HCEC 1CT (cell line): ENCODE measurements around the gene CASP6.
"Not testable (repeated sequence)": the region's sequence is repeated elsewhere in the genome, so short reads cannot be mapped to it uniquely, and the experiment has no call there.

ENCODE experiments used
- DNase-seq: peaks from one replicate; pipeline ENCODE4 v3.0.0-alpha.2; 2017

CASP6 gene

DNA sequence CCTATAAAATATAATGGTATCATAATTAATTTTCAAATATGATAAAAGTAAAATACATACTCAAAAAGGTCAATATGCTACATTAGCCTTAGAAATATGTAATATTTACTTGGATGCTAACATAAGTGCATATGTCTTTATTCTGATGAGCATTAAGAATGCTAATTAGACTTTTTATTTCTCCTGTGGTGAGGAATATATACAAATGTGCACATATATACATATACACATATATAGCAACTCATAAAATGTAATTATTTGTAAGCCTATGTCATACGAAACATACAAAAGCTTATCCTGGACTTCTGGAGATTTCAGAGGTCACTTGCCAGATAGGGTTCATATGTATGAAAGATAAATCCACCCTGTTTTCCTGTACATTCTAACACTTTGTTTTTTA lies 15.5 kb upstream of the CASP6 start:
- DNase-seq = no peak

DNA sequence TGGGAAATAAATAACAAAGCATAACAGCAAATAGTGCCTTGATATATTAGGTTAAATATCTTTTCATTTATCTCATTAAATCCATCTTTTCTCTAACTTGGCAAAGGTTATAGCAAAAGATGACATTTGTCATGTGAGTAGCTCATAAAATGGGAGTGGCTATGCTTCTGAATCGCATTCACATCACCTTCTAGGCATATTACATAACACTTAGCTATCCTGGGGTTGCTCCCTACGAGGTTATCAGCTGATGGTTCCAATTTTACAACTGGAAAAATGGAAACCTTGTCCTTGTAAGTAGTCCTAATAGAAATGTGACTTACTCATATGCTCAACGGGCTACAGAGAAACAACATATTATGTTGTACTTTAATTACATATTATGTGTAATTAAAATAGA lies 10.3 kb upstream of the CASP6 start:
- DNase-seq = no peak

DNA sequence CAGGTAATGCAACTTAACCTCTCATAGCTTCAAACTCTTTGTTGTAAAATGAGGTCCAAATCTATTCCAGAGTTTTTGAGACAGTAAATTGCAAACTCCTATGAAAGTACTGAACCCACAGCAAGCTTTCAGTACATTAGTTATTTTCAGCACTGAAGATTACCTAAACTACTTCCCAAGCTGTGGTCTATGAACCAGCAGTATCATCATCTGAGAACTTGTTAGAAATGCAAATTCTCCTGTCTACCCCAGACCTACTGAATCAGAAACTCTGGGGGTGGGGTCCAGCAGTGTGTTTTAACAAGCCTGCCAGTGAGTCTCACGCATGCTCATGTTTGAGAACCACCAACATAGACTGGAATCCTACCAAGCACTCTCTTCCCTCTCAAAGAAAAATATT lies 5.7 kb upstream of the CASP6 start:
- no peak for DNase-seq

DNA sequence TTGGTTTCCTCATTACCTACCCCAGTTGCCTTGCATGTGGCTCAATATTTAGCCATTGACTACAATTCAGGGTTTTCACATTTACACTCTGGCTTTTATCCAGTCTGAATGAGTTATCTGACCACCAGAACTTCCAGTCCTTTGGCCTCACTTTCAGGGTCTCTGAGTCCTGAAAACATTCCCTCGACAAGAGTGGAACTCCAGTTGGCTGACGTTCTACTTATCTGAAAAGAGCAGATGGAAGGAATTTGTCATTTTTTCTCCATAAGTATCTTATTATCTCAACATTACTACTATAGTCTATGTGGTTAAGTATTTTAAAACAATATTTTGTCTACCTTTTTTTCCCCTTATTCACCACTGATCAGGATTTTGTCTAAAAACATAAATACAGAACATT lies 5.2 kb upstream of the CASP6 start:
- no peak for DNase-seq

DNA sequence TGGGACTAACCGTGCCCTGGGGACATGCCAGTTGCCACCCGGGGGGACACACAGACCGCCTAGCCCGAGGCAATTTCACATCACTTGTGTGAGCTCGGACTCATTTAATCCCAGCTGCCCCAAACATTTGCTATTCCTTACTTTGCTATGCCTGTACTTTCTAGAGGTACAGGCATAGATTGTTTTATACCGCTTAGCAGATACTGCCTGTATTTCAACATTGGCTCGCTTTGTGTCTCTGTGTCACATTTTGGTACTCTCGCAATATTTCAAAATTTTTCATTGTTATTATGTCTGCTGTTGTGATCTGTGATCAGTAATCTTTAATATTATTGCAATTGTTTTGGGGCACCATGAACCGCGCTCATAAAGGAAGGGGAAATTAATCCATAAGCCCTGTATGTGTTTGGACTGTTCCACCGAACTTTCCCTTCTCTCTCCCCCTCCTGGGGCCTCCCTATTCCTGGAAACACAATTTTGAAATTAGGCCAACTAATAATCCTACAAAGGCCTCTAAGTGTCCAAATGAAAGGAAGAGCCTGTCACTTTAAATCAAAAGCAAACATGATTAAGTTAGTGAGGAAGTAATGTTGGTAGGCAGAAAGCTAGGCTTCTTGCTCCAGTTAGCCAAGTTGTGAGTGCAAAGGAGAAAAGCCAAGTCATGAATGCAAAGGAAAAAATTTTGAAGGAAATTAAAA lies 568 bp upstream of the CASP6 start:
- DNase-seq = peak; percentile 2

DNA sequence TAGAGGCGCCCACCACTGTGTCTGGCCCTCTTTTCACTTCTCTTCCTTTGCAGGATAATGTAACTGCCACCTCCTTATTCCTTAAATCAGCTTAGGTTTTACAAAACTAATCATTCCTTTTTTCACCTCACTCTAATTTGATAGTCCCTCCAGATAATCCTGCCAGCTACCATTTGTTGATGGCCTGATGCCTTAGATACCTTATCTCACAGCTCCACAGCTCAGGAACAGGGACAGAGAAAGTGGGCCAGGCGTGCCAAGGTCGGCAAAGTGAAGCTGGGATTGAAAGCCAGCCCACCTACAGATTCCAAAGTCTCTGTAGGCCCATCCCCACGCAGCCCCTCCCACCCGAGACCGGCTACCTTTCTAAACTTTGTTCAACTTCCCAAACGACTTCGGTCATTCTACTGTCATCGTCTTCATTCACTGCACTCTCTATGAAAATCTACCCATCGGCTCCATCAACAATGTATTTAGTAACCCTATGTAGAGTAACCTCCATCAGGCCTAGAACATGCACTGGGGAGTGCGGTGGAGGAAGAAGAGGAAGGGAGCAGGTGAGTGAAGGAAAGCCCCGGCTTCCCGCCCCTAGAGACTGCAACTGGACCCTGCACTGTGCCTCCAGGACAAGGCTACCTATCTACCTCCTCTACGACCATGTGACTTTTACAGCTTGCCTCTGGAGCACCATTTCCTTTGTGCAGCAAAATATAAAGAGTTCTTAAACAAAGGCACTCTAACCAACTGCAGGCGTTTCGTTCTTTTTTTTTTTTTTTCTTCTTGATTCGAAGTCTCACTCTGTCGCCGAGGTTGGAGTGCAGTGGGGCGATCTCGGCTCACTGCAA lies 1.5 kb downstream of the CASP6 start:
- no peak for DNase-seq

DNA sequence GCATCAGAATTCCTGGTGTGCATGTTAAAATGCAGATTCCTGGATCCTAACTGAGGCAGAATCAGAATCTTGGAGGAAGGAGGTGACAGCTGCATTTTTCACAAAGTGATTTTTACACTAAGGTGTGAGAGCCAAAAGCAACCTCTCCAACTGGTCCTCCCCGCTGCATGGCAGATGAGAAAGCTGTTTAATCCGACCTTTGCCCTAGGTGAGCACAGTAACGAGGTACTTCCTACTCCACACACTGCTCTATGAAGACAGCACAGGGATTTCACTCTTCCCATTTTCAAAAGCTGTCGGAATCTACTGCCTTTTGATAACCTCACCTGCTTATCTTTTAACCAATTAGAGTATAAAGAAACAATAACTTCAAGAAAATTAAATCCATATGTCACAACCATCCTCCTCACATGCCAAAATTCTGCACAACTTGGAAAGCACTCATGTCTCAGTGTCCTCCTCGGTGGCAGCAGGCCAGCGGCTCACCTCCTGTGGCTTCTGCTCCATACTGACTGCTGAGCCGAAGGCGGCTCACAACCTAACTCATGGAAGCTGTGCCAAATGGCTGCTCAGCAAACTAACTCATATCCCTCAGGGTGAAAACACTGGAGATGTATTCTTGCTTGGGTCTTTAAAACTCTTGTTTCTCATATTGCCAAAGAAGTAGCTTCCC lies 3.6 kb downstream of the CASP6 start:
- DNase-seq = no peak

DNA sequence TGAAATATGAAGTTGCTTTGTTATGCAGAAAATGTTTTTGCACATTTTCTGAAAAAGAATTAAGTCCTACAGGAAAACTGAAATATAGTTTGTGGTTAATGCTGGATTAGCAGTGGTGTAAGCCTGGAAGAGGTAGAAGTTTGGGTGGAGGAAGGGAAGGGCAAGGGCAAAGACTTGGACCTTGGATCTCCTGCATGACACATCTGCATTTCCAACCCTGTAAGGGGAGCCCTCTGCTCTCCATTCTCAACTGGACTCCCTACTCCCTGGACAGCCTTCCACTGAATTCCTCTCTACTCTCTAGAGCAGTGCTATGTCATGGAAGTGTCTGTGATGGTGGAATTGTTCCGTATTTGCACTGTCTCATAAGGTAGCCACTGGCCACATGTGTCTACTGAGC lies 4.6 kb downstream of the CASP6 start:
- no peak for DNase-seq

DNA sequence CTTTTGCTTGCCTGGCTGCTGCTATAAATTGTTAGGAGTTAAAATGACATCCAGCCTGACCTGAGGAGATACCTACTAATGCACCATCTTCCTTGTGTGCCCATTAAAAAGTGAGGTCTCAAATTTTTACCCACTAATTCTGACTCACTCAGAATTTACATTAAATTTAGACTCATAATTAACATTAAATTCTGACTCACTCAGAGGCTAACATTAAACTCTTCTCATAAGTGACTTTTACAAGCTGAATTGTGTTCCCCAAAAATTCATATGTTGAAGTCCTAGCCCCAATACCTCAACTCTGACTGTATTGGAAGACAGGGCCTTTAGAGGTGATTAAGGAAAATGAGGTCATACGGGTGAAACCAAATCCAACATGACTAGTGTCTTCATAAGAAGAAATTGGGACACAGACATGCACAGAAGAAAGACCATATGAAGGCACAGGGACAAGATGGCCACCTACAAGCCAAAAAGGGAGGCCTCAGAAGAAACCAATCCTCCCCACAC lies 11.8 kb downstream of the CASP6 start:
- peak; percentile 2 for DNase-seq

DNA sequence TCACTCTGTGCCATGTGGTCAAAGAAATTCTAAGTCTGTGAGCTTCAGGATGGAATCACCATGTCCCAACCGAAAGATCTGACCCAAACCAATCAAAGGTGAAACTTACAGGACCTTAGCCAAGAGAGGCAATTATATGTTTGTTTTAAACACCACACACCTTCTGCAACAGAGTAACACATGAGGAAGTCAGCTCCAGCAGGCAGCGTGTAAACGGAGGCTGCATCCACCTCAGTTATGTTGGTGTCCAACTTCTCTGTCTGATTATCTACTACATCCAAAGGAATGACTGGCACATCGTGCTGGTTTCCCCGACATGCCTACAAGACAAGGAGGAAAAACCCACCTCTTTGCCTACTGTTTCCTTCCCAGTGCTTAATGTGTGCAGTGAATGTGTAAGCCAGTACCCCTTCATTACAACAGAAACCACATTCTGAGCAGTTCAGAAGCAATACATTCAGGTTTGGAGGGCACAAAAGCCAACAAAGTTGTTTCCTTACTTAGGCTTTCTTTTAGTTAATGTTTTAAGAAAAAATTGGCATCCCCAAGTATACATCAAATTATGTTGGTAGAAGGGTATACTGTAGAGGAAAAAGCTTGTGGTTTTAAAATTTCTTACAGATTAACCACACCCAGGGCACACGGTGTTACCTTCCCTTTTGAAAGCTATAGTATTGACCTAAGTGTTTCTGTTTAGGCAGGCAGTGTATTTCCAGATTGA lies 12.4 kb downstream of the CASP6 start:
- no peak for DNase-seq

DNA sequence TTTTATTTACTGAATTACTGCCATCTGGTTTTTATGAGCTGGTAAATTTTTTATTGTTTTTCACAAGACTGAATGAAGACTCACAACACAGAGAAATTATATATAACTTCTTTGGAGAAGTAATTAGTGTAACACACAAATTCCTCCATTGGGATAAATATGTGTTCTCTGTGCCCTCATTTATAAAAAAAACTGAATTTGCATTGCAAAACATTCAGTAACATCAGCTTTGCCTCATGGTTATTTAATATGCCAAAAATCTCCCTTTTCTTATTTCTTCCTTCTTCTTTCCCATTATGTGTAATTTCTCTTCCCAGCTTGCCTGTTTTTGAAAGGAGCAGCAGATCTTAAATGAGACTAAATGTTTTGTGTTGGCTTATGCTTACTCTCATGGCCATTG lies 18.5 kb downstream of the CASP6 start:
- DNase-seq = no peak

DNA sequence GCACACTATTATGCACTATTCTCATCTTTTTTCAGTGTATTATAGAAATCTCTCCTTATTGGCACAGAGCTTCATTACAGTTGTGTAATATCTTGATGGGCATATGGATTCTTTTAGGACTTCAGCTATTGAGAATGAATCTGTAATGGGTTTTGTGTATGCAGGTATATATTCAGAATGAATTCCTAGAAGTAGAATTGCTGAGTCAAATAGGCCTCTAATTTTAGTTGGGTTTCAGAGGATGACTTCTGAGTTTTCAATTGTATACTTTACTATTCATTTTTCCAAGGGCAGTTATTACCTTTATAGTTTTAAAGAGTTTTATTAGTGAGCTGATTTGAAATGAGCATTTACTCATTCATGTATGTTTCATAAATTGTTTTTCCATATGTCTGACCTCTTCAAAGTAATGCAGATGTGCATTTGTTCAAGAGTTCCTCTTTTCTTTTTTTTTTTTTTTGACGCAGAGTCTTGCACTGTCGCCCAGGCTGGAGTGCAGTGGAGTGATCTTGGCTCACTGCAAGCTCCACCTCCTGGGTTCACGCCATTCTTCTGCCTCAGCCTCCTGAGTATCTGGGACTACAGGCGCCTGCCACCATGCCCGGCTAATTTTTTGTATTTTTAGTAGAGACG lies 19.5 kb downstream of the CASP6 start:
- DNase-seq = no peak

DNA sequence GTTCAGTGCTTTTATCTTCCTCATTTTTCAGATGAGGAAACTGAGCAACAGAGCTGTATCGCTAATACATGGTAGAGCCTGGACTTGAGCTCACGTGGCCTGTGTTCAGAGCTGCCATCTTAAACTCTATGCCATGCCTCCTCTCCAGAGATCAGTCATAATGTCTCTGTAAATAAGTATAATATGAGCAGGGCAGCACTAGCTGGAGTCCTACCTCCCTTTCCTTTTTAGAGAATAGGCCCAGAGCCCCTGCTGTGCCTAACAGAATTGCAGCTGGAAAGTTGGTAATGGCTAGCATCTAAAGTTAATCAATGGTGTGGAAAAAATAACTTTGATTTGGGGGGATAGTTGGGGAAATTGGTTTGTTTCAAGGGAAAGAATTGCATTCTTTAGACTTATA lies 20.4 kb downstream of the CASP6 start:
- DNase-seq = no peak

DNA sequence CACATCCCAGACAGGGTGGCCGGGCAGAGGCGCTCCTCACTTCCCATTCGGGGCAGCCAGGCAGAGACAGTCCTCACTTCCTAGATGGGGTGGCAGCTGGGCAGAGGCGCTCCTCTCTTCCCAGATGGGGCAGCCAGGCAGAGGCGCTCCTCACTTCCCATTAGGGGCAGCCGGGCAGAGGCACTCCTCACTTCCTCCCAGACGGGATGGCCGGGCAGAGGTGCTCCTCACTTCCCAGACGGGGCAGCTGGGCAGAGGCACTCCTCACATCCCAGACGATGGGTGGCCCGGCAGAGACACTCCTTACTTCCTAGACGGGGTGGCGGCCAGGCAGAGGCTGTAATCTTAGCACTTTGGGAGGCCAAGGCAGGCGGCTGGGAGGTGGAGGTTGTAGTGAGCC lies 24.3 kb downstream of the CASP6 start:
- DNase-seq = not testable (repeated sequence)

DNA sequence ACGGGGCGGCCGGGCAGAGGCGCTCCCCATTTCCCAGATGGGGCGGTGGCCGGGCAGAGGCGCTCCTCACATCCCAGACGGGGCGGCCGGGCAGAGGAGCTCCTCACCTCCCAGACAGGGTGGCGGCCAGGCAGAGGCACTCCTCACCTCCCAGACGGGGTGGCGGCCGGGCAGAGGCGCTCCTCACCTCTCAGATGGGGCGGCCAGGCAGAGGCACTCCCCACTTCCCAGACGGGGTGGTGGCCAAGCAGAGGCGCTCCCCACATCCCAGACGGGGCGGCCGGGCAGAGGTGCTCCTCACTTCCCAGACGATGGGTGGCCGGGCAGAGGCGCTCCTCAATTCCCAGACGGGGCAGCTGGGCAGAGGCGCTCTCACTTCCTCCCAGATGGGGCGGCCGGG lies 24.8 kb downstream of the CASP6 start:
- not testable (repeated sequence) for DNase-seq

DNA sequence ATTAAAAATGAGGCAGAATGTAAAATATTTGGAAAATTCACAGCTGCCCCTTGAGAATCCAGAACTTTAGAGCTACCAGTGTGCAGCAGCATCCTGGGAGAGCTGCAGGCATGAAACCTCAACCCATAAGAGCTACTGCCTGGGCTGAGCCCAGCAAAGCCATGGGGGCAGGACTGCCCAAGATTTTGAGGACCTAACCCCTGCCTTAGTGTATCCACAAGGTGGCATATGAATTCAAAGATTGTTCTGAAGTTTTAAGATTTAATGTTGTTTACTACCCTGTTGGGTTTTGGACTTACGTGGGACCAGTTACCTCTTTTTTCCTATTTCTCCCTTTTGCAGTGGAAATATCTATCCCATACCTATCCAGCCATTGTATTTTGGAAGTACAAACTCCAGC lies 26.4 kb downstream of the CASP6 start:
- no peak for DNase-seq

DNA sequence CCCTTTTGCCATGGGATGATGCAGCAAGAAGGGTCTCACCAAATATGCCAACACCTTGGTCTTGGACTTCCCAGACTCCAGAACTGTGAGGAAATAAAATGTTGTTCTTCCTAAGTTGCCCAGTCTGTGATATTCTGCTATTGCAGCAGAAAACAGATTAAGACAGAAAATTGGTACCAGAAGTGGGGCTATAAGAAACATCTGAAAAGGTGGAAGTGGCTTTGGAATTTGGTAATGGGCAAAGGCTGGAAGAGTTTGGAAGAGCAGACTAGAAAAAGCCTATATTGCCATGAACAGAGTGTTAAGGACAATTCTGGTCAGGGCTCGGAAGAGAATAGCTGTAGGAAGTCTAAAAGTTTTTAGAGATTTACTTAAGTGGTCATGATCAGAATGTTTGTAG lies 27.4 kb downstream of the CASP6 start:
- no peak for DNase-seq

DNA sequence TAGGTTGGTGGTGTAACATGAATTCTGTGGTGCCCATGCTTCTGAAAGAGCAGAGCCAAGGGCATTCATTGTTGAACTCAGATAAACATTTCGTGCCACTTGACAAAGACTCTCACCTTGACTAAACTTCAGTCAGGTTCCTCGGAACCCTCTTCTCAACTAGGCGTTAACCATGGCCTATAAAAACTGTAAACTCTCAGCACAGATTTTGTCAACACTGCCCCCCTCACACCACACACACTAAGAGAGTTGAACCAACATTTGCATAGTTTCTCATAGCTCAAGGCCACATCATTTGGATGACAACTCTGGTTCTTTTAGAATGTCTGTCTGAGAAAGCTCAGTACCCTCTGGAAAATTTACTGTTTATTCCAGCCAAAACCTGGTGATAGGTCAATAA lies 28.1 kb downstream of the CASP6 start:
- DNase-seq = no peak

DNA sequence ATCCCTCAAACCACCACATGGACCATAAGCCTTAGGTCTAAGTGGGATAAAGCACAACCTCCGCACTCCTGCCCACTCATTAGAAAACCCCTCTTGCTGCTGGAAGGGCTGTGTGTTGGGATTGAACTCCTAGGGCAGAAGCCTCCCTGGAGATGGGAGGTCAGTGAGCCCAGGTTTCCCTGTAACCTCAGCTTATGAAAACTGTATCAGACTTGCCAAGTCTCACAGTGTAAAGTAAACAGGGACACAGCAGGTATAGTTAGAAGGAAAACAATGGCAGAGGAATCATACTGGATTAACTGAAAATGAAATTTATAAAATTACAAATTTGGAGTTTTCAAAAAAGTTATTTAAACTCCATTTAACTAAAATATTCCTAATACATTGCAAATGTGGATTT lies 29.9 kb downstream of the CASP6 start:
- no peak for DNase-seq

DNA sequence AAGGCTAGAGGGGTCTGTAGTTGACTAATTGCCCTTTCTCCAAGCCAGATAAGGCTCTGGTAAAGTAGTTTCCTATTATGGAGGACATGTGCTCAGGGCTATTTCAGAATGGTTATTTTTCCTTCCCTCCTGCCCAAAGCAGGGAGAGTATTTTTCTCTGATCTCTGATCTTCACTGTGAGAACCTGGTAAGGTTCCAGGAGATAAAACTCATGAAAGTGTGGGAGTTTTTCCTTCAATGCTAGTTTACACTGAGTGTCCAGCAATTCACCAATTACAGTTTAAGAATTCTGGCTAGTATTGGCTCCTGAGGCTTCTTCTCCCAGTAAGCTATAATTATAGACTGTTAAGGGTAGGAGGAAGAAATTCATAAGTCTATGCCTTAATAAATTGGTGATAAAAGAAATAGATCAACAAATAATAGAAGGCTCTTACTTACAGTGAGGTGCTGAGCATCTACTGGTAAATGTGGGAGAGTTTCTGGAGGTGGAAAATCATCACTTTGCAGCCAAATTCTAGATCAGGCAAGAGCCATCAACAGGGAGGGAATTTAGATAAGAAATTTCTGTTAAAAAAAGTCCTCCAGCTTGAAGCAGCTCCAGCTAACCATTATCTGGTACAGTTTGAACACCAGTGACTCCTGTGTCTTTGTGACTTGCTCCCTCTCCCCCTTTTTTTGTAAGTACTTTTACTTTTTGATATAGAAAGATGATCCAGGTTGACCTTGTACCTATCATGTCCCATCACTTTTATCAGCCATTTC lies 30.9 kb downstream of the CASP6 start:
- DNase-seq = no peak

DNA sequence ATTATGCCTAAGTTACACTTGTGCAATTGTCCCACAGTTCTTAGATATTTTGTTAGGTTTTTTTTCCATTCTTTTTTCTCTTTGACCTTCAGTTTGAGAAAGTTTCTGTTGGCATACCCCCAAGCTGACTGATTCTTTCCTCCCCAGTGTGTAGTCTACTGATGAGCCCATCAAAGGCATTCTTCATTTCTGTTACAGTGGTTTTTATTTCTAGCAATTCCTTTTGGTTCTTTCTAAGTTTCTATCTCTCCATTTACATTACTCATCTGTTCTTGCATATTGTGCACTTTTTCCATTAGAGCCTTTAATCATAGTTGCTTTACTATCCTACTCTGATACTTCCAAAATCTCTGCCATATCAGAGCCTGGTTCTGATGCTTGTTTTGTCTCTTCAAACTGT lies 31.9 kb downstream of the CASP6 start:
- no peak for DNase-seq
